GM03348 (cell line): ENCODE data around the gene ME3.
A peak's percentile ranks its signal among the peaks of the same experiment; 100 is the strongest.
"Not testable (repeated sequence)": the region's sequence is repeated elsewhere in the genome, so short reads cannot be mapped to it uniquely, and the experiment has no call there.

ENCODE experiments used
- DNase-seq: peaks from one replicate; pipeline ENCODE4 v3.0.0; 2012; ENCODE audit warnings: low spot score

The ME3 gene

GRCh38 chr11:86587264-86588193, 84.9 kb downstream of the ME3 start:
- no peak for DNase-seq

- no peak for DNase-seq
These were observed 86.1 kb downstream of the ME3 start for GRCh38 chr11:86586307-86586706.

- no peak for DNase-seq
These were observed 89.5 kb downstream of the ME3 start for GRCh38 chr11:86582898-86583297.

DNA sequence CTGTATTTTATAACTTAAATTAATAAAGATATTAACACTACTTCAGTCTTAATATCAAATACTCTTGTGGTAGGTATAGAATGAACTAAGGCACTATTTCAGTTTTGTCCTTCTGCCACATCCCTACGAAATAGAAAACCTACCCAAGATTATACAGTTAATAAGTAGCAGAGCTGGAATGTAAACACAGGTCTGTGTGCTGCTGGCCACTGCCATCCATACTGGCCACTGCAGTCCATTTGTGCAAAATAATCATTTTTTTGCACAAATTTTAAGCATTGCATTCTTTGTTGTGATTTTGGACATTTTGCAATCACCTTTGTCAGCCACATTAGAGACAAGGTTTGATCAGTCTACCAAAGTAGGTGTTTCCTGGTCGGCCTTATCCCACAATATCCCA, 91.9 kb downstream of the ME3 start:
- DNase-seq = no peak

- no peak for DNase-seq
These were observed 93.0 kb downstream of the ME3 start for GRCh38 chr11:86579406-86579731.

- DNase-seq = no peak
These were observed 93.5 kb downstream of the ME3 start for GRCh38 chr11:86578727-86579405.

DNA sequence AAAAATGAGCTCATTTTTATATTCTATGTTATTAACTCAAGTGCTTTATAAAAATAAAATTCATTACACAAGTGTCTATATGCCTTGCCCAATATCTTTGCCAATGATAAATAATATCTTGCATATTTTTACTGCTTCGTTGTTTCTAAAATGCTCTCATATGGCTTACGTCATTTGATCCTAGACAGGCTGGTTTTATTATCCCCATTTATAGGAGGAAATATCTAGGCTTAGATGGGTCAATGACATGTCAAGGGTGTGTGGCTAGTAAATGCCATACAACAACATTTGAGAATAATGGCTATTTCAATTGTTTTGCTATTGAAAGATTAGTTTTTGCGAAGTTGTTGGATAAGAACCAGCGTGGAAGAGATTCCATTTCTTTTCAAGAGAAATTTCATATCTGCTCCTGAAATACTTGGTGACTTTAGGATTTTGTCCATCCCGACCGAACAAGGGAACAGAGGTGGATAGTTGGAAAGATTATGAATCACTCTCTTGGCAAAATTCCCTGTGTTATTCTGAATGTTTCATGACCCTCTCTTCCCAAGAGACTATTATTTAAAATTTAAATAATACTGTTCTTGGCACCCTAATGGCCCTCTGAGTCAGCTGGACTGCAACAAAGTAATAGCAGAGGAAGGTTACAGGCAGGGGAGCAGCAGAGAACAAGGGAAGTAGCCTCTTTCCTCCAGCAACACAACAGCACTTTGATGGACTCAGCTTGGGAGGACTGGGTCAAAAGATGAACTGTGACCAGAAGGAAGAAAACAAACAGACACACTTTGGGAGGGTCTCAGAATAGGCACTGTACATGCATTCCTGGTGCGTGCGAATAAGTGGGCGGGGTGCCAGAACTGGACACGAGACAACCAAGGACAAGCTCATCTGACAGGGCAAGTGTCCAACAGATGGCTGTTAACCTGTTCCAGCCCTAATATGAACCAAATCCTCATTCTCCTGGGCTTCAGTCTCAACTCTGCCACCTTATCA, 94.5 kb downstream of the ME3 start:
- DNase-seq = peak; percentile 82

GRCh38 chr11:86576946-86577624, 95.3 kb downstream of the ME3 start:
- no peak for DNase-seq

- DNase-seq = no peak
These were observed 96.5 kb downstream of the ME3 start for GRCh38 chr11:86575927-86576326.

- no peak for DNase-seq
These were observed 97.1 kb downstream of the ME3 start for GRCh38 chr11:86575208-86575855.

GRCh38 chr11:86574493-86575207, 97.8 kb downstream of the ME3 start:
- no peak for DNase-seq

DNA sequence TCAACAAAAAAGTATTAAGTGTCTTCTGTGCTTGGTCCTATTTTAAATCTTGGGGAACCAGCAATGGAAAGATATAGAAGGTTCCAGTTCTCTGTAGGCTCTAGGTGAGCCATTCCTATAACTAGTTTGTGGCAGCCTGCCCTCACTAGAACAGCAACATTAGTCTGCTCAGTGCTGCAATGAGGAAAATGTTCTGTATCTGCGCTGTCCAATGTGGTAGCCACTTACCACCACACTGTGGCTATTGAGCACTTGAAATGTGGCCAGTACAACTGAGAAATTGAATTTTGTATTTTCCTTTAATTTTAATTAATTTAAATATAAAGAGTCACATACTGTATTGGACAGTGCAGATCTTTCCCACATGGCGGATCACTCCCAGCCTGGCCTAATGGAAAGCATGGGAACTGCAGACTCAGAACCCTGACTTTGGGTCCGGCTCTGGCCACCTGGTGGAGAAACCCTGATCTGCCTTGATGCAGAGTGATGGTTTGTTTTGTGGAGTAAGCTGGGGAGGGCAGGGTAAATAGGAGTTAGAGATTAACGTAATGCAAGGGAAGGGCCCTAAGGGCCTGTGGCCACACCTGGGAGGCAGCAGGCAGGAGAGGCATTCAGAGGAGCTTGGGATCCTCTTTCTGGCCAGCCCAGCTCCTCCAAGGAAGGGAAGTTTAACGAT, 101.0 kb downstream of the ME3 start:
- DNase-seq = no peak

DNA sequence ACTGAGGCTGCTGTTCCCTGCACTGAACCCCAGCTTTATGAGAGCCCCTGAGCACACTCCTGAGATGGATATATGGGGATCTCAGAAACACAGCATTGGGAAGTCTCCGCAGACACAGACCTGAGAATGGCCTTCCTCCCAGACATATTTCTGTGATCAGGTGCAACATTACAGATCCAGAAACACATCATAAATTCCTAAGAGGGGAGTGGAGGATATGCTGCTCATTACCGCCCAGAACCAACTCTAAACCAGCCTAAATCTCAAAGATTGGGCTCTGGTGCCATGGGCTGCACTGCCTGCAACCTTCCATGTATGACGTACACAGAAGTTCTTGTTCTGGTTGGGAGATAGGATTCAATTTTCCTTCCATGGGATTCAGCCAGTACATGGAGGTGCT, 102.0 kb downstream of the ME3 start:
- no peak for DNase-seq

GRCh38 chr11:86570020-86570419, 102.4 kb downstream of the ME3 start:
- DNase-seq = no peak

DNA sequence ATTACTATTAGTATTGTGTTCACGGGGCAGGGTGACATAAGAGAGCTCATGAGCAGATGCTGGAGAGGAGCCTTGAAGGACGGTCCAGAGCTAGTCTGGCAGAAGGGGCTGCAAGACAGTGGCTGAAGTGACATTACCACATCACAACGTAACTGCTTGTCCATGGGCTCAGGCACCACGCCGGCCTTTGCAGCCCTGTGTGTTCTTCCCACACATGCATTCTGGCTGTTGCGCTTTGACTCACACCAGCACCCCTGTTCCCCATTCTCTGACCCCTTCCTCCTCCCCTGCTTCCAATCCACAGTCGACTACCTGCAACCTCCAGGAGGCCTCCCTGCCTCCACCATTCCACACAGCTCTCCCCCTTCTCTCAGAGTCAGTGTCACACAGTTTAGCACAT, 103.3 kb downstream of the ME3 start:
- no peak for DNase-seq

DNA sequence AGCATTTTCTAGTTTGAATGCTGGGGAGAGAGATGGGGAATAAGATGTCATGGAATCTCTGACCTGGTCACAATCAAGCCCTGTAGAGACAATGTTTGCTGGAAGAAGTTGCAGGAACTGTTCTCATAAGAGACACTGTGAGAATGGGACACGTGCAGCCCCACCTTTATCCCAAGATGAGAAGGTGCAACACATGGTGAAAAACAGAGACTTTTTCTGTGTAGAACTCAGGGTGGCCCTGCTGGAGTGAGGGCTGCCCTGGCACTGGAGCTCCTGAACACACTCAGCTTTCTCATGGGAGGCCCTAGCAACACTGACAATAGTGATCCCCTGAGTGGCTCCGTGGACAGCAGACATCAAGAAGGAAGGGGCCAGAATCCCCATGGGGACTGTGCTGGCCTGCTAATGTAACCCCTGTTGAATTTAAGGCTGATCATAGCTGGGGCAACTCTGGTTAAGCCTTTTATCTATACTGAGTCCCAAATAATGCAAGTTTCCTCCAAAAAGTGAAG, 106.6 kb downstream of the ME3 start:
- no peak for DNase-seq

DNA sequence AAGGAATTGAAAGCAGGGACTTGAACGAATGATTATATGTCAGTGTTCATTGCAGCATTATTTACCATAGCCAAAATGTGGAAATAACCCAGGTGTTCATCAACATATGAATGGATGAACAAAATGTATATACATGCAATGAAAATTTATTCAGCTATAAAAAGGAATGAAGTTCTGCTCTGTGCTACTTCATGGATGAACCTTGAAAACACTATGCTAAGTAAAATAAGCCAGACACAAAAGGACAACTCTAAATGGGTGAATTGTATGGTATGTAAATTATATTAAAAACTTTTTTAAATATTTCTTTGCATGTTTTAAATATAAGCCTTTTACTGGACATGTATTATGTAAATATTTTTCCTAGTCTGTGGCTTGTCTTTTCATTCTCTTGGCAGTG, 107.0 kb downstream of the ME3 start:
- DNase-seq = no peak

GRCh38 chr11:86562842-86563241, 109.6 kb downstream of the ME3 start:
- DNase-seq = not testable (repeated sequence)

GRCh38 chr11:86559311-86559945, 113.0 kb downstream of the ME3 start:
- DNase-seq = peak; percentile 69
